GM21381 (cell line): ENCODE data around the gene CDCP1.
"Not testable (repeated sequence)": the region's sequence is repeated elsewhere in the genome, so short reads cannot be mapped to it uniquely, and the experiment has no call there.

Experiments used
- ATAC-seq: cut with Tn5 transposase; IDR thresholded peaks from one replicate; pipeline ENCODE4 v1.9.1; 2021; ENCODE audit warnings: mild to moderate bottlenecking, moderate library complexity; ENCODE audit not compliant: unreplicated experiment

CDCP1 gene

DNA sequence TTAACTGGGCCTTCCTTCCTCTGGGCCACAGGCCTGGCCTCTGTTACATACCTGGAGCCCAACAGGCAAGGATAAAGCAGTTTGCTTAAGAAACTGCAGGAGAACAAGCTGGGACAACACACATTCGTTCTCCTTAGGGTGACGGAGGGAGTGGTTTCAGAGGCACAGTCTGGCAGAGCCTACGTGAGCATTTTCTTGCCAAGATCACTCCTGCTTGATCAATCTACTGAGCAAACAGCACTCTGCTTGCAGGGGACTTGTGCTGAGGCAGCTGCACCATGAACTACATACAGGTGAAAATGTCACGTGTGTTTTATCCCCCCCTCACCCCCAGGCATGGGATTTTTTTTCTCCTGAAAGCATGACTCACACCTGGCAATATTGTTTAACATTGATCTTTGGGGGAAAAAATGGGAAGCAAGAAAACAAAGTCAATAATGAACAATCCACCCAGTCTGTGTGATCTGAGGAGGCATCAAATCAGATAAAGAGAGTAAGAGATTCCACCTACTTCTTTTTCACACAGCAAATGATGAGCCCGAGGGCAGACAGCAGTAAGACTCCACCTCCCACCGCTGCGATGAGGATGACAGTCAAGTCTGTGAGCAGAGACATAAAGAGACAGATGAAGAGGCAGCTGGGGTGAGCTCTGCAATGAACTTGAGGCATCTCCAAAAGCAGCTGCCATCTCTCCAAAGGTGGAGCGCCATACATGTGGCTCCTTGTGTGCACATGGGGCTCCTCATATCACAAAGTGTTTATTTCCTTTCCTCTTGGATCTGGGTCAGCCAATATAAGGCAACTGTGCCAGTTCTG lies 57.4 kb downstream of the CDCP1 start:
- ATAC-seq, result no peak

DNA sequence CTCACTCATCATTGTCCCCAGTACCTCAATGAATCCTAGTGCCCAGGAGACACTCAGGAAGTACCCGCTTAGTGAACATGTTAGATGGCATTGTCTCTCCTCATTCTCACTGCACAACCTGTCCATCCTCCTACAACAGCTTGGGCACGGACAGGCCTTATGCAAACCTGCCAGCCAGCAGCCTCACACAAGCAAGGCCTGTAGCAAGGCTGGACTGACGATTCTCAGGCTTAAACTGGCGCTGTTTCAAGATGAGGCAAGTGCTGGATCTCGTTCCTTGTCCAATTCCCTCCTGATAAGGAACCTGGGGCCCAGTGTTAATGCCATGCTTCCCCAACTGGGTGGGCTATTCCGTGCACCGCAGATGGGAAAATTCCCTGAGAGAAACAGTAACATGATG lies 59.0 kb downstream of the CDCP1 start:
- no peak for ATAC-seq

DNA sequence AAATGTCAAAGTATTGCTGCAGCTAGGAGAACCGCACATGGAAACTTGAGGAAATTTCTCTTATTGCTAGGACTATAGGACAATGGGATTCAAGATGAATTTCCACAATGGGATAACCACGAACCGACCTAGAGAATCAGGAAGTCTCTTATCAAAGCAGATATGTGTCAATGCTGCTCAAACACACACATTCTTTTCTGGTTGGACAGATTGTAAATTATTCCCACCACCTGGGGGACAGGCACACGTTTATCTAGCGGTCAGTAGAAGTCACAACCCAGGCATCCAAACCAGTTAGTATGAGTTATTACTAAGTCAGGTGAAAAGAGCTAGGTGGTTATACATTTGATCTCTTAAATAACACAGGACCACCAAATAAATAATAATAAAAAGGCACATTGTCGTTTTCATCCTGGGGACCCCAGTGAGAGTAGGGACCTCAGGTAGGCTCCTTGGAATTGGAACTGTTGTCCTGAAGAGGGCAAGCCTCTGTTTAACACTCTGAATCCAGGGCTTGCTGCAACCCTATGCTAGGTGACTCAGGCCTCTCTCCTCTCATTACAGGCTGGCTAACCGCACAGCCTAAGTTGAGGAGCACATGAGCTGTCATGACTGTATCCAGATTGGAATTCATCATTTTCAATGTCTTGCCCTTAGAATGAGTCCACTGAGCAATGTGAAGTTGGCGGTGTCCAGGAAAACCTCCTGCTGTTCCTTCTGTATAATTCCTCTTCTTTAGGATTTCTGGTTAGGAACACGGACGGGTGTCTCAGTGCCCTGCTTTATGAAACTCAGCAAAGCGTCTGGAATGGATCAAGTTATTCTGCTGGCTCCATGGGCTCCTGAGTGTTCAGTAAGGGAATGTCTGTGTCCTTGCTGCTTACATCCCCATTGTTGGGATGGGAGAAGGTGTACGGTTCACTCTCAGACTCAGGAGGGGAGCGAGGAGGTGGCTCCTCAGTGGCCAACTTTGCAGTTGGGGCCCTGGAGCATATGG lies 61.1 kb downstream of the CDCP1 start:
- no peak for ATAC-seq

DNA sequence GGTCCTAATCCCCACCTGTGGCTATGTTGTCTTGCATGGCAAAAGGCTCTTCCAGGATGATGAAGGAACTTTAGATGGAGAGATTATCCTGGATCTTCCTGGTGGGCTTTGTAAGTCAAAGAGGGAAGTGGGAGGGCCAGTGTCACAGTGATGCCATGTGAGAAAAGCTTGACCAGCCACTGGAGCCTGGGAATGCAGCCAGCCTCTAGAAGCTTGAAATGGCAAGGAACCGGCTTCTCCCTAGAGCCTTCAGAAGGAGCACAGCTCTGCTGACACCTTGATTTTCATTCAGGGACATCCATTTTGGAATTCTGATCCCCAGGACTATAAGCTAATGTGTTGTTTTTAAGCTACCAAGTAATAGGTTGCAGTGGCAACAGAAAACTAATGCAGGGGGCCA lies 61.8 kb downstream of the CDCP1 start:
- ATAC-seq, result no peak

DNA sequence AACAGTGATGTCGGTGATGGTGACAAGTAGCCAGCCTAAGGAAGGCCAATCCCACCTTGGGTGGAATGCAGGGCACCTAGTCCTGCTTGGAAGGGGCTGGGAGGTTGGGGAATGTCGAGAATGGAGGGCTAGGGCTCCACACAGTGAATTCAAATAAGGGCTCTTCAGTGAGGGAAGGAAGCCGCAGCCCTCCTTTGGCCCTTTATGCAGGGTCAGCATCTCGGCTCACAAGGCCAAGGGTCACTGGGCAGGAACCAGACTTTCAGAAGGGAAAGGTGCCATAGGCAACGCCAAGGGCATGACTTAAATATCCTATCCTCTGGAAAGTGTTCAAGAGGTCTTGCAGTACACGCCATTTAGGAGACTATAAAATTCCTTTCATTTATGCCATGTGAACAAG lies 63.2 kb downstream of the CDCP1 start:
- ATAC-seq, result no peak

DNA sequence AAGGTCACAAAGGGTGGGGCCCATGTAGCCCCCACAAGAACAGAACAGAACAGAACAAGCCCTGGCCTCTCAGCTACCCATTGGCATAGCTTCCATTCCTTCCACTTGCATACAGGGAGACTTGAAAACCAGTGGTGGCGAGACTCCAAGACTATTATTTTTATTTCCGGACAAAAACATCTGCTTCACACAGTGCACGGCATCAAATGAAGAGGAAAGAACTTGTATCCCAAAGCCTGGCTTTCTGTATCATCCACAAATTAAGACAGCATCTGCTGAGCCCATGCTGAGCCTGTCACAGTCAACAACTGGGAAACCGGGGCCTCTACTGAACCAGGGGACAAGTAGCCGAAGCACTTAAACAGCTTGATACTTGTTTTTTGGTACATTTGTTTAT lies 64.0 kb downstream of the CDCP1 start:
- ATAC-seq, result no peak

DNA sequence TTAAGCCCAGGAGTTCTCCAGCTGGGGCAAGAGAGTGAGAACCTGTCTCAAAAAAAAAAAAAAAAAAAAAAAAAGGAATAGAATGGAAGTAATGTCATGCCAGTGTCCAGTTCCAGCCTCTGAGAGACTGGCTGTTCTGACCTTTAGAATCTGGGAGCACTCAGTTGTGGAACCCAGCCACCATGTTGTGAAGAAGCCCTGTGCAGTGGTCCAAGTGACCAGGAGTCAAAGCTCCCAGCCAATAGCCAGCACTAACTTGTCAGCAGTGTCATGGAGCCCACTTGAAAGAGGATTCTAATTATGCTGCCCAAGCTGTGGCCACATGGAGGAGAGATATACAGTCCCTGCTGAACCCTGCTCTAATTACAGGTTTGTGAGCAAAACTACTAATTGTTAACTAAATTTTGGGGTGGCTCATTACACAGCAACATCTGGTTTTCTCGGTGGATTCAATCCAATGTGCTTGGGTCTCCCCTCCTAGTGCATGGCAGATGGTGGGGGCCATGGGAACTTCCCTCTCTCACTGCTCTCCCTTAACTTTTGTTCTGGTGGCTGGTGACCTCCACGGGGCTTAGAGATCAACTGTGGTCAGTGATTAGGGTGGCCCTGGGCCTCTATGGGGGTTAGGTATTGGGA lies 64.6 kb downstream of the CDCP1 start:
- ATAC-seq, result no peak

DNA sequence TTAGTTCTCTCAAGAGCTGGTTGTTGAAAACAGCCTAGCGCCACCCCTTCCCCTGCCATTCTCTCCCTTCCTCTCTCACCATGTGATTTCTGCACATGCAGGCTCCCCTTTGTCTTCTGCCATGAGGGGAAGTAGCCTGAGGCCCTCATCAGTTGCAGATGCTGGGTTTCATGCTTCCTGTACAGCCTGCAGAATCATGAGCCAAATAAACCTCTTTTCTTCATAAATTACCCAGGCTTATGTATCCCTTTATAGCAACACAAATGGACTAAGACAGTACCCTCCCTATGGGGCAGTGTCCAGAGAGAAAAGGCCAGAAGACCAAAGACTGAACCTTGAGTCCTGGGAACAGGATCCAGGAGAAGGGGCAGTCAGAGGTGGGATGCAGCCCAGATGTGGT lies 65.4 kb downstream of the CDCP1 start:
- no peak for ATAC-seq

DNA sequence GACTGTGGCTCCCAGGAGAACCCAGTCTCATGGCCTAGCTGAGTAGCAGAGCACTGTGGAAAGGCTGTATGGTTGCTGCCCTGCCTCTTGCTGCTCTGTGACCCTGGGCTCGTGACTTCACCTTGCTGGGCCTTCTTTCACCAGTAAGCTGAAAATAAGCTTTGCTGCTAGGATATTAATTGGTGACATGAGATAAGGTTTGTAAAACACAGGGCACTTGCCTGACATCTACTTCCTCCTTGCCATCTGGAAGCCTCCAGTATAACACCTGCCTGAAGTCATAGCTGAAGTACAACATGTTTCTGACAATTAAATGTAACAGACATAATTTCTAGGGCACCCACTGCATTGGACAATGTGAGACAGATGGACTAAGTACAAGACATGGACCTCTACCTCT lies 66.5 kb downstream of the CDCP1 start:
- no peak for ATAC-seq

DNA sequence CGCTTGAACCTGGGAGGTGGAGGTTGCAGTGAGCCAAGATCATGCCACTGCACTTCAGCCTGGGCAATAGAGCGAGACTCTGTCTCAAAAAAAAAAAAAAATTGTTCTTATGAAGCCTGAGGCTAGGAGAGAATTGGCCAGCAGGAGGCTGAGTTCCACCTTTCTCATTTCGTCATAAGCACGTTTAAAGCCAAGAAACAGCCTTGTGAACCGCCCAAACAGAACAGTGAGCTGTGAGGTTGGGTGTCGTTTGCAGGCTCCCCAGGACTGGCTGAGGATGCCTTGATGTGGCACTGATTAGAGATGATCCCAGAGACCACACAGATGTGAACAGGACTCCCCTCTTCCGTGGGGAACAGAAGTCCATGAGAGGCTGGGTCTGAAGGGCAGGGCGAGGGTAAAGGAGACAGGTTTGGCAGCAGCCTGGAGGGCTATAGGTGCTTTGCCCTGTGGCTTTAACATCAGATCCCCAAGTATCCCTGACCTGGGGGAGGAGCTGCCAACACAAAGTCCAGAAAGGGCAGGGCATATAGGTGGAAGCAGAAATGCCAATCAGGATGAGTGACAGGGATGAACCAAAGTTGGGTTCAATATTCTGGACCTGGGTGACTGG lies 67.2 kb downstream of the CDCP1 start:
- no peak for ATAC-seq

DNA sequence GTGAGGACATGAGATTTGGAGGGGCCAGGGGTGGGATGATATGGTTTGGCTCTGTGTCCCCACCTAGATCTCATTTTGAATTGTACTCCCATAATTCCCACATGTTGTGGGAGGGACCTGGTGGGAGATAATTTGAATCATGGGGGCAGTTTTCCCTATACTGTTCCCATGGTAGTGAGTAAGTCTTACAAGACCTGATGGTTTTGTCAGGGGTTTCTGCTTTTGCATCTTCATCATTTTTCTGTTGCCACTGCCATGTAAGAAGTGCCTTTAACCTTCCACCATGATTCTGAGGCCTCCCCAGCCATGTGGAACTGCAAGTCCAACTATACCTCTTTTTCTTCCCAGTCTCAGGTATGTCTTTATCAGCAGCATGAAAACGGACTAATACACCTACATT lies 67.9 kb downstream of the CDCP1 start:
- not testable (repeated sequence) for ATAC-seq

DNA sequence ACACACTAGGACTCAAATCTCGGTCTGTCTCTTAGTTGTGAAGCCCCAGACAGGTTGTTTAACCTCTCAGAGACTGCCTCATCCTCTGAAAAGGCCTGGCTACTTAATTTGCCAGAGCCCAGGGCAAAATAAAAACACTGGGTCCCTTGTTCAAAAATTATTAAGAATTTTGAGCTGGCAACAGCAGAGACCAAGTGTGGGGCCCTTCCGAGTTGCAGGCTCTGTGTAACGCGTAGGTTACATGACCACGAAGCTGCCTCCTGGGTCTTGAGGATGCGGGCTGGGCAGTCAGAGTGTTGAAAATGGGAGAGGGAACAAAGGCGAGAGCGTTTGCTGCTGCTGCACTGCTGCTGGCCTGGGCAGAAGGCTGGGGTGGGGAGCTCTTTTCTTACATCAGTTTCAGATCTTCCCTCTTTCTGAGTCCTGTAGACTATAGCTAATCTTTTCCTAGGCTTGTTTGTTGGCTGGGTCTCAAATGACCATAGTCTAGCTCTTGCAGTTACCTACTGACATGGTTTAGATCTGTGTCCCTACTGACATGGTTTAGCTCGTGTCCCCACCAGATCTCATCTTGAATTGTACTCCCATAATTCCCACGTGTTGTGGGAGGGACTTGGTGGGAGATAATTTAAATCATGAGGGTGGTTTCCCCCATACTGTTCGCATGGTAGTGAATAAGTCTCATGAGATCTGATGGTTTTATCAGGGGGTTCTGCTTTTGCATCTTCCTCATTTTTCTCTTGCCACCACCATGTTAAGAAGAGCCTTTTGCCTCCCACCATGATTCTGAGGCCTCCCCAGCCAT lies 70.2 kb downstream of the CDCP1 start:
- ATAC-seq, result no peak

DNA sequence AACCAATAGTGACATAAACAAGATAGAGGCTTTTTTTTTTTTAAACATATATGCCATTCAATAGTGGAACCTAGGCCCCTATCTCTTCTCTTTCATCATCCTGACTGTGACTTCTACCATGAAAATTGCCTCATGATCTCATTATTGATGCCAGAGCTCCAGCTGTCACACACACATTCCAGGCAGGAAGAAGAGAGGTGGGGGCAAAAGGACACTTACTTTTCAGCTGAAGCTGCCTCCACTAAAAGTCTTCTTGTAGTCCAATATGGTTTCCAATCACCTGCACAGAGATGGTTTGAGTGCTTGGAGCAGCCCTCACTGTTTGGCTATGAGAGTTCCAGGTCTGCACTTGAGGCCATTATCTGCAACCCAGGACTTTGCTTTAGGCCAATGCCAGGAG lies 75.1 kb downstream of the CDCP1 start:
- no peak for ATAC-seq

DNA sequence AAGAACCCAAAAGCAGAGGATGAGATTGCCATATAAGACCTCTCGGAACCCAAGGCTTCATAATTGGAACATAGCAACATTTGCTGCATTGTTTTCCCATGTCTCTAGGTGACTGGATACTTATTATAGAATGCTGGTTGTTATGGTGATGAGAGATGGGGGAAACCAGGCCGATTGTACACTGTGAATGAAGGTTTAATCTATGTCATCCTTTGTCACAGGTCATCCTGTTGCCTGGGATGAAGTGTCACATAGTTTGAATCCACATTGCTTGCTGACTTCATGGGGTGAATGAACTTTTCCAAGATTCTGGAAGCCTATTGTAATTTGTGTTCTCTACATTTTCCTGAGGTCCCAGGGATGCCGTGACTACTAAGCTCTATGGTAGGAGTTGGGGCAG lies 78.2 kb downstream of the CDCP1 start:
- ATAC-seq, result no peak

DNA sequence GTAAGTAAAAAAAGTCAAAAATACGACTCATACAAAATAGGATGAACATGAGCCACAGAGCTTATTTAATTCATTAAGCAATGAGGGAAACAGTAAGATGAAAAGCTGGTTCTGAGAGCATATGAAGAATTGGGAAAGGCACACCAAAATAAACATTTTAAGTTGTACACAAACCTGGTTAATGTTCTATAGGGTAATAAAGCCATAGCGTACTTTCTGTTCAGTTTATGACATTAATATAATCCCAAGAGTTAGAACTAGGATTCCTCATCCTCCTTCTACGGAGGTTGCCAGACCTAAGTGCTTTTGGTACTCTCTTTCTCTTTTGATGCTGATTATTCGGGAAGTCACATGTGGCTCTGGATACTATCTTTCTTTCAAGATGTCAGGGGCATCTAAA lies 78.7 kb downstream of the CDCP1 start:
- no peak for ATAC-seq

DNA sequence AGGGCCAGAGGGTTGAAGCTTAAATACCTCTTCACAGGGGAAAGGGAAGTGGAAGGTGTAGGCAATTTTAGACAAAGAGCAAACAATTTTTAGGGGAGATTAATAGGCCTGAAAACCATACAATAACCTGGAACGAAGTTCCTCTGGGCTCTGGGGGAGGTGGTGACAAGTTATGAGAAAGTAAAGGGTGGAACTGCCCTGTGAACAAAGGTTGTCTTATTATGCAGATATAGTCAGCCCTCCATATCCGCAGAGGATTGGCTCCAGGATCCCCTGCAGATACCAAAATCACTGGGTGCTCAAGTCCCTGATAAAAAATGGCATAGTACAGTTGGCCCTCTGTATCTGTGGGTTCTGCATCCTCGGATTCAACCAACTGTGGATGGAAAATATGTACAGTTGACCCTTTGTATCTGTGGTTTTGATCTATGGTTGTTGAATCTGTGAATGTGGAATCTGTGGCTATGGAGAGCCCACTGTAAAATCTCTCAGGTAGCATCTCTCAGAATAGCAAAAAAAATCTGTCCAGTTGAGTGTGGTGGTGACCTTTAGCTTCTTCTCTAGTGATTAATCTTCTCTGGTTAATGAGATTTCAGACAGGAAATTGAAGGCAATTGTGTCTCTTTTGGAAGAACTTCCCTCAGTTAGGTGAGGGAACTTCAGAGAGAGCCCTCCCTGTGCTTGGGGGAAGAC lies 79.9 kb downstream of the CDCP1 start:
- no peak for ATAC-seq

DNA sequence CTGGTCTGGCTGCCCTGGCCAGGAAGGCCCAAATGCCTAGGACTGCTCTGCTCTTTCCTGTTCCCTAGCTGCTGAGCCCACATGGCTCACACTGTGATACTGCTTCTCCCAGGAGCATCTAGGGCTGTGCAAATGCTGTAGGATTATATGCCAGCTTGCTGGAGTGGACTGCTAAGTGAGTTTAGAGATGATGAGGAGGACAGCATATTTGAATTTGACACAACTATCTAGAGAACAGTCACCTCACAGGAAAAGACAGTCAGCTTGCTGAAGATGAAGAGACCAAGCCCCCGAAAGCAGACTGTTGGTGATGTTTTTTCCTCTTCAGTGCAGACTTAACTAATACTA lies 80.8 kb downstream of the CDCP1 start:
- ATAC-seq, result no peak

DNA sequence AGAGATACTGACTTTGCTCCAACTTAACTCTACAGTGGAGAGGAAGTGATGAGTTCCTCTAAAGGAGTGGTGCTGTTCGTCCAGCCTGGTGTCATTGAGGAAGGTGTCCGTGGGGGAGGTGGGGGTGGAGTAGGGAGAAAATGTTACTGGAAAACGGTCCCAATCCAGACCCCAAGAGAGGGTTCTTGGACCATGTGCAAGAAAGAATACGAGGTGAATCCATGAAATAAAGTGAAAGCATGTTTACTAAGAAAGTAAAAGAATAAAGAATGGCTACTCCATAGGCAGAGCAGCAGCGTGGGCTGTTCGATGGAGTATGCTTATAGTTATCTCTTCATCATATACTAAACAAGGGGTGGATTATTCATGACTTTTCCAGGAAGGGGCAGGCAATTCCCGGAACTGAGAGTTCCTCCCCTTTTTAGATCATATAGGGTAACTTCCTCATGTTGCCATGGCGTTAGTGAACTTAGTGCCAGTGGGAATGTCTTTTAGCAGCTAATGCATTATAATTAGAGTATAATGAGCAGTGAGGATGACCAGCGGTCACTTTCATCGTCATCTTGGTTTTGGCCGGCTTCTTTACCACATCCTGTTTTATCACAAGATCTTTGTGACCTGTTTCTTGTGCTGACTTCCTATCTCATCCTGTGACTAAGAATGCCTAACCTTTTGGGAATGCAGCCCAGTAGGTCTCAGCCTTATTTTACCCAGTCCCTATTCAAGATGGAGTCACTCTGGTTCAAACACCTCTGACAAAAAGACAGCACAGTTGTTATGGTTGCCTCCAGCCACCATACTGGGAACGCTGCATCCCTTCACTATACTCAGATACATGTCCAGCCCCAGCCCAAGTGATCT lies 81.4 kb downstream of the CDCP1 start:
- ATAC-seq, result no peak

DNA sequence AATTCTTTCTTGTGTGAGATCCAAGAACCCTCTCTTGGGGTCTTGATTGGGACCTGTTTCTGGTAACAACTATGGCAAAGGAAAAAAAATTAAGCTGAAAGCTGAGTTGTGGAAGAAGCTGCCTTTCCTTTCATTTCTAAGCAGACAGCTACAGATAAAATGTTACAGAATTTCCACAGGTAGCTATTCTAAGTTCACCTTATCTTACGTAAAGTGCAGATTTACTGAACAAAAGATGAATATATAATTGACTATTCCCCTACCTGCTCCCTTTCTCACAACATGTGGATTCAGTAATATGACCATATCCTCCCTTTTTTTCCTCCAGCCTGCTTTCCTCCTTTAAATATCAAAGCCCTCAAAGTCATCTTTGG lies 83.5 kb downstream of the CDCP1 start:
- ATAC-seq, result no peak
